Right ventricle myocardium superior (tissue), 1 donor: Measurements from ENCODE around the gene NFE2L2. TPM values are rescaled to one million over a fixed set of nuclear protein-coding genes. Genes with fewer than 3 reads are reported as not detected.
"Not testable (repeated sequence)": the region's sequence is repeated elsewhere in the genome, so short reads cannot be mapped to it uniquely, and the experiment has no call there.

Experiments
- ATAC-seq: fragments of 200-7000 bp; cut with Tn5 transposase; one replicate; pipeline ENCODE4 v1.9.1; 2020; ENCODE audit warnings: mild to moderate bottlenecking; ENCODE audit not compliant: poor library complexity
- DNase-seq: peaks from one replicate; pipeline ENCODE4 v3.0.0-alpha.2; 2020
- intact Hi-C: fragments of 100-400 bp; cut with DNase I; formaldehyde crosslinking; loops from one replicate; pipeline ENCODE4 v1.11.2; 2022
- total RNA-seq: library from RNA; stranded (reverse); fragmentation: NEBNext Ultra II Directional; extraction: Animal tissue kit (Norgen Biotek cat#: 25700); gene quantifications from one replicate; pipeline ENCODE4 v1.2.1, GENCODE V29; 2021
- donor health status: DM: no; HTN: yes; CAD: no; lungs with severe emphysema.

NFE2L2 gene
- total RNA-seq, 1 donor from 2014 or later, result 45.8 TPM

DNA sequence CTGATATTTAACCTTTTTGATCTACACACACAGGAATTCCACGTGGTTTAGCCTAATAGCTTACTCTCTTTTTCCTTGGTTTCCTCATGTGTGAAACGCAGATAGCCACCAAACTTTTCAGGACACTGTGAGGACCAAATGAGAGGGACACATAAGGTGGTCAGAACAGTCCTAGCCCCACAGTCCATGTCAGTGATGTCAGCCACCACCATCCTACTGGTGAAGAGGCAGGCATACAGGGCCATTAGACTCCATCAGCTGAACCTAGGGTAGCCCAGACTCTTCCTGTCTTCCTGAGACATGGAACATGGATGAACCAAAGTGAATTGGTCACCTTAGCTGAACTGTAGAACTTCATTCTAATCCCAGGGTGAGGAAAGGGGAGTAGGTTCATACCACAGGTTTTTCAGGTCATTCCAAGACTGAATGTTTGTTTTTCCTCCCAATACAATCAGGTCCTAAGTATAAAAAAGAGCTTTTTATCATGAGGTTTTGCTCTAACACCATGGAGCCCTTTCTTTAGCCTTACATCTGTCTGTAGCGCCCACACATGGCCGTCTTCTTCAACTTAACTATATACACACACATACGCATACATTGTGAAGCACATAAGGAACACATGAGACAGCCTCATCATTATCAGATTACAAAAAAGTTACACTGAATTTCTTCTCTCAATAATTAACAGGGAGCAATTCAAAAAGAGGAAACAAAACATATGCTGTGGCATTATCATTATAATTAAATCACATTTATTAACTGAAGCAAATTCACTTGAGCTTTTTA is 18.5 kb upstream of the NFE2L2 start:
- ATAC-seq, result no peak
- intact Hi-C loops, result no loop called here
- no peak for DNase-seq

GRCh38 chr2:177282181-177282641 is 17.7 kb upstream of the NFE2L2 start:
- no peak for DNase-seq
- ATAC-seq, result peak; percentile 89
- intact Hi-C loops, result no loop called here

GRCh38 chr2:177281400-177282180 is 17.1 kb upstream of the NFE2L2 start:
- intact Hi-C loops, result no loop called here
- no peak for DNase-seq
- peak; percentile 36 for ATAC-seq

DNA sequence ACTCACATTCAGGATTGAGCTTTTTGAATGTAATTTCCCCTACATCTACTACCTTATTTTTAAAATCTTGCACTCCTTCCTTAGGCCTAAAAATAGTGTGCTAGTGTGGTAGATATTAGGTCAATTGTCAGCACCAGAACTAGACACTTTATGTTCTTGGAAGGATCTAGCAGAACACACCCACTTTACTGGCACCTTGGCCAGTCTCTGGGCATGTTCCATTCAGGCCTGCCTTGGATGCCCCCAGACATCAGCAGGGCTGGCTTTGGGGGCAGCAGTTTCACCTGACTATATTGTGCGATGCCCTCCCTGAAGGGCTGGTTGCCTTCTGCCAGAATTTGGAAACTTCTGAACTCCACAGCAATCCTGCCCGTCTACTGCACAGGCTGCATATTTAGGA is 15.3 kb upstream of the NFE2L2 start:
- ATAC-seq (no peak), DNase-seq (no peak)
- intact Hi-C loops, result no loop called here

DNA sequence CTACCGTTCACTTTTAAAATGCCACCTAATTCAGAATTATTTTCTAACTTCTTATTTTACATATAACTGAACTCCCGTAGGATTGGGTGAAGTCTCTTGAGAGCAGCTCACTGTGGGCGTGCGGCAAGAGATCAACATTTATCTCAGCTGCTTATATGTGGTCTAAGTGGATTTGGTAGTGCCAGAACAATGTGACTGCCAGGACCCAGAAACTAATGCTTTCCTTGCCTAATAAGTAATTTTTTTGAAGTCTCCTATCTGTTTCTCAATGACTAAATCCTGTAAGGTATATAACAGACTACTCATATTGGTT is 11.2 kb upstream of the NFE2L2 start:
- intact Hi-C loops, result no loop called here
- peak; percentile 61 for ATAC-seq
- no peak for DNase-seq

GRCh38 chr2:177275040-177275742 is 10.7 kb upstream of the NFE2L2 start:
- ATAC-seq, result peak; percentile 70
- intact Hi-C loops, result no loop called here
- no peak for DNase-seq

DNA sequence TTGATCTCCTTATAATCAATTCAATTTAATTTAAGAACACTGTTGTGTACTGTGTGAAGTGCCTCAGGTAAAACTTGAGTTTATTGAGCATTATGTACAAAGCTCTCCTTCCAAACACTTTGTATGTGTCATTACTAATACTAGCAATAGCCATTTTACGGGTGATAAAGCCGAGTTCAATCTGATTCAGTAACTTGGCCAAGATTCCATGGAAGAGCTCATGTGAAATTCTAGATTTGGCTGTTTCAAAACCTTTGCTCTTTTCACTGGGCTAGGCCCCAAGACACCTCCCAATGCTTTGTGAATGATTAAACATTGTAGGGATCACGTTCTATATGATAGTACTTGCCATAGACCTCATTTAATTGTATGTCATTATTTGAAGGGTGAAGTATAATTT is 8.9 kb upstream of the NFE2L2 start:
- intact Hi-C loops, result no loop called here
- DNase-seq (no peak), ATAC-seq (peak; percentile 30)

GRCh38 chr2:177272765-177273164 is 8.2 kb upstream of the NFE2L2 start:
- intact Hi-C loops, result no loop called here
- DNase-seq (no peak), ATAC-seq (no peak)

- intact Hi-C loops, result no loop called here
- no peak for ATAC-seq
- DNase-seq, result no peak
Observed at GRCh38 chr2:177271981-177272666, 7.6 kb upstream of the NFE2L2 start.

- no peak for ATAC-seq
- intact Hi-C loops, result no loop called here
Observed at GRCh38 chr2:177270531-177270930, 6.0 kb upstream of the NFE2L2 start.

DNA sequence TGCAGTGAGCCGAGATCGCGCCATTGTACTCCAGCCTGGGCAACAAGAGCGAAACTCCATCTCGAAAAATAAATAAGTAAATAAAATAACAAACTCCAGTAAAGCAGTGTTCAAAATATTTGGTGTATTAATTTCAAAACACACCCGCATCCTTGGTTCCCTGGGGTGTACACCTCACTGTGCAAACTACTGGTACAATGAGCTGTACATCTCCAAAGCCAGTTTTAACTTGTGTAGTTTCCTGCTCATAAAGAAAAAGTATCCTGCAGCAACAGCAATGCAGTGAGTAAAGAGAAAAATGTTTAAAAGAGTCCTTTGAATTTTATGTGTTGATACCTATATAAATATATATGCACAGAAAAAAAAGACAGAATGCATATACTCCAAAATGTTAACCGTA is 4.4 kb upstream of the NFE2L2 start:
- ATAC-seq, result no peak
- no peak for DNase-seq
- intact Hi-C loops, result no loop called here

More at GRCh38 chr2:177270531-177270930, 6.0 kb upstream of the NFE2L2 start:
- DNase-seq, result no peak

GRCh38 chr2:177268187-177268871 is 3.8 kb upstream of the NFE2L2 start:
- intact Hi-C loops, result no loop called here
- no peak for ATAC-seq

GRCh38 chr2:177266955-177267354 is 2.4 kb upstream of the NFE2L2 start:
- DNase-seq, ATAC-seq, intact Hi-C loops: not testable (repeated sequence)

More at GRCh38 chr2:177268187-177268871, 3.8 kb upstream of the NFE2L2 start:
- no peak for DNase-seq

DNA sequence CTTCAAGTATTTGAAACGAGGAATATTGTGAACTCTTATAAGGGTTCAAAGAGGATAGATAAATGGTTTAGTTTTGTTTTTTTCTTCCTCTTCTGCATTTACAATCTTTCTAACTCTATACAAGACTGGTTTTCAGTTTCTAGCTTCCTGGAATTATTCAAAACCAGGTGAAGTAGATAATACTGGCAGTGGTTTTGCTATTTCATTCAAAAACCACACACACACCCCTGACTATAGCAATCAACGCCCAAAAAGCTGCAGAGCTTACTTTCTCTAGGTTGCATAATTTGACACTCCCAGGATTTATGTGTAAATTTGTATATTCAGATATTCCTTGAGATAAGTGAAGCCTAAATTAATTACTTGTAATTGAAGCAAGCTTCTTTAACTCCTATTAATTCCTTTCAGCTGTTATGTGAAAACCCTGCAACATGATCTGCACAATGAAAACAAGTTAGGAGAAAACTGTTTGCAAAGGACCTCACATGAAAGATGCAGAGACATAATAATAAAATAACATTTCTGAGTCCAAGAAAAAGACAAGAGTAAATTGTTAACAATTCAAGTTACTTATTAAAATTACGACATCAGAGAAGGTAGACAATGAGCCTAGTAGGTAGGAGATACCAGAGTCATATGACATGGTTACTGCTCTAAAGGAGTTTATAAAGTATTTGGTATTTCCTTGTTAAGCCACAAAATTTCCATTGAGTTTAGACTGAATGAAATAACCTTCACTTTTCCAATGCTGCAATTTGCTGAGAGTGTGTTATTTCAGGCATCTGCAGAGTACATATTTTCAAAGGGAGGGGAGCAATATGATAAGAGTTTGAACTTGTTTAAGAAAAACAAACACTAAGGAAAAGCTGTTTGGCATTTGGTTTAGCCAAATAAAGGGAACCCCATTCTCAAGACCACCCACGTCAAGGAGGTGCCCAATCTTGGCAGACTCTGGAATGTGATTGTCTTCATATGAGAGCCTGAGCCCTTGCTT is 1.6 kb upstream of the NFE2L2 start:
- ATAC-seq (no peak), DNase-seq (no peak)
- intact Hi-C loops, result no loop called here

GRCh38 chr2:177264209-177264692 is 276 bp downstream of the NFE2L2 start:
- DNase-seq (no peak), ATAC-seq (peak; percentile 28)
- intact Hi-C loops, result loop anchor here (5.0 kb wide), 1 partner anchor 68 kb away; no protein-coding TSS in a partner anchor

DNA sequence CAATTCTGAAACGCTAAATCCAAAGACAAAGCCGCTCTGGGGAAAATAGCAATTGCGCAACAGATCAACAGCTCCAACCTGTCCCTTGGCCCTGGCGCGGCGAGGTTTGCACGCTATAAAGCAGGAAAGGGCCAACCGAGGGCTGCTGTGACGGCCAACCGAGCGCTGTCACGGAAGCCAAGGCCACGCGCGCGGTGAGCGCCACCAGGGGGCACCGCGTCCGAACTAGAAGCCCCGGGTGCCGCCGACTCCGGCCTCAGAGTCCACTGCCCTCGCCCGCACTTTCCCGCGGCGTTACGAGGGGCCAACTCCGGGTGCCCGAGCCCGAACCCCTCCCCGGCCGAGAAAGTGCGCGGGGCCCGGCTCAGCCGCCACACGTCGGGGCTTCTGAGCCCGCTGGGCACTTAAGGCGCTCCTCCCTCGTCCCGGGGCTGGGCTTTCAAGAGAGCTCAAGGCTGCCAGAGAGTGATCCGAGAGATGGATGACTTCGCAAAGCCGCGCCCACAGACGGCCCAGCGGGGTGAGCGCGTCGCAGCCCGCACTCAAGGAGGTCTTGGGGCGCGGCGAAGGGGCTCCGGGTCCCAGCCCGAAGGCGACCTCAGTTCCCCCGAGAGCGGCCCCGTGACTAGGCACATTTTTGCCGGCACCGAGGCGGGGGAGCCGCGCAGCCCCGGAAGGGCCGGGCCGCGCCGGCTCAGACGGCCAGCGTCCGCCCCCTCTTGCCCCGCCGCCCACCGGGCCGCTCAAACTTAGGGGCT is 897 bp downstream of the NFE2L2 start:
- peak; percentile 99 for DNase-seq
- intact Hi-C loops, result loop anchor here (1.0 to 5.0 kb wide), 3 partner anchors 51 to 99 kb away; partner anchors contain the start of gene HNRNPA3
- peak; percentile 79 for ATAC-seq
